NCI-H345 treated with DMSO at 0.1 percent for 48 hours (cell line): ENCODE data around the gene SH3RF1.

Source experiments
- DNase-seq: peaks from one replicate; lab custom pipeline; 2025; ENCODE audit not compliant: unreplicated experiment; lab: John Stamatoyannopoulos, UW

Gene SH3RF1

GRCh38 chr4:169048868-169049414 is 221.8 kb downstream of the SH3RF1 start:
- DNase-seq, result no peak

DNA sequence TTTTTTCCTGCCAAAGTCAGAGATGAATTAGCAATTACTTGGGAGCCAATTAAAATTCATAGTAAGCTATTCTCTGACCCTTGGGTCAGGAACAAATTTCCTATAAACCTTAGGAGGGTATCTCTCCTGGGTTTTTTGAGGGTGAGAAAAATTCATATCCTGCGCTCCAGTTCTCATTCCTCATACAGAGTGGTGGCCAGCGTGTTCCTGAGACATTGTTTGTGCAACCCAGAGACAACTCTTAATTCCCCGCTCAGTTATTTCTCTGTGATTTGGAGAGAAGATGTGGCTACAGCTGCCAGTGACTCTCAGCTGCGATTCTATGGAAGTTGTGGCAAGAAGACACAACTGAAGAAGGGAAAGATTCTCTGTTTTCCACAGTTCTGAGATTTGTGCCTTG is 222.8 kb downstream of the SH3RF1 start:
- DNase-seq, result no peak

DNA sequence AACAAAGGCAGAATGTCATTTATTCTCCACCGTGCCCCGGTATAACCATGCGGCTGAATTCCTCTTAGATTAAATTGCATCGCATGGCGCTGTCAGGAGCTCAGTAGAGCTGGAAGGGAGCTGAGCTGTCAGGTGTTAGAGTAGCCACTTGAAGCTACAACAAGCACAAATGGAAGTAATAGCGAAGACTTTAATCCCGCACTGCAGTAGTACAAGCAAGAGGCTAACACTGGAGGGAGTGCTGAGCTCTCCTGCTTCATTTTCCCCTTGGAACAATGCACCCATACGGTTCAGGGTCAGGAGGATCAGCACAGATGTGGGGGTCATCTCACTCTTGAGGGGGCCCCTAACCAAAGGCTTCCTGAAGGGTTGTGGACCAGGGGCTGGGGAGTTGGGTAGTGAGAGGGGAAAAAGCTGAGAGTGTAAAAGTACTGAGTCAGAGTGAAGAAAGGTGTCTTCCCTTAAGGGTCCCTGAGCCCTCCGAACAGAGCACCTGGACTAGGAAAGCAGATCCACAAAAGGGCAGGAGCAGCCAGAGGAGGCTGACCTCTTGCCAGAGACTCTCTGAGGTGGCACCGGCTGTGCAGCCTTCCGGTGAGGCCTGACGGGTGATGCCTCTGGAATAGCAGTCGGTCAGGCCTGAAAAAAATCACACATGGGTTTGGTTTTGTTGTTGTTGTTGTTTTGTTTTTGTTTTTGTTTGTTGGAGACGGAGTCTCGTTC is 224.7 kb downstream of the SH3RF1 start:
- DNase-seq, result no peak

- no peak for DNase-seq
These were observed 225.9 kb downstream of the SH3RF1 start for GRCh38 chr4:169044714-169045447.
